CD4-positive, alpha-beta T cell treated with Interferon alpha-2 for 1 hour (primary cell): ENCODE measurements around the gene RLF.

Source experiments
- DNase-seq, 2 donors: peaks; one replicate each; pipeline ENCODE4 v3.0.0-alpha.2; 2020 to 2022

The RLF gene, protein sequence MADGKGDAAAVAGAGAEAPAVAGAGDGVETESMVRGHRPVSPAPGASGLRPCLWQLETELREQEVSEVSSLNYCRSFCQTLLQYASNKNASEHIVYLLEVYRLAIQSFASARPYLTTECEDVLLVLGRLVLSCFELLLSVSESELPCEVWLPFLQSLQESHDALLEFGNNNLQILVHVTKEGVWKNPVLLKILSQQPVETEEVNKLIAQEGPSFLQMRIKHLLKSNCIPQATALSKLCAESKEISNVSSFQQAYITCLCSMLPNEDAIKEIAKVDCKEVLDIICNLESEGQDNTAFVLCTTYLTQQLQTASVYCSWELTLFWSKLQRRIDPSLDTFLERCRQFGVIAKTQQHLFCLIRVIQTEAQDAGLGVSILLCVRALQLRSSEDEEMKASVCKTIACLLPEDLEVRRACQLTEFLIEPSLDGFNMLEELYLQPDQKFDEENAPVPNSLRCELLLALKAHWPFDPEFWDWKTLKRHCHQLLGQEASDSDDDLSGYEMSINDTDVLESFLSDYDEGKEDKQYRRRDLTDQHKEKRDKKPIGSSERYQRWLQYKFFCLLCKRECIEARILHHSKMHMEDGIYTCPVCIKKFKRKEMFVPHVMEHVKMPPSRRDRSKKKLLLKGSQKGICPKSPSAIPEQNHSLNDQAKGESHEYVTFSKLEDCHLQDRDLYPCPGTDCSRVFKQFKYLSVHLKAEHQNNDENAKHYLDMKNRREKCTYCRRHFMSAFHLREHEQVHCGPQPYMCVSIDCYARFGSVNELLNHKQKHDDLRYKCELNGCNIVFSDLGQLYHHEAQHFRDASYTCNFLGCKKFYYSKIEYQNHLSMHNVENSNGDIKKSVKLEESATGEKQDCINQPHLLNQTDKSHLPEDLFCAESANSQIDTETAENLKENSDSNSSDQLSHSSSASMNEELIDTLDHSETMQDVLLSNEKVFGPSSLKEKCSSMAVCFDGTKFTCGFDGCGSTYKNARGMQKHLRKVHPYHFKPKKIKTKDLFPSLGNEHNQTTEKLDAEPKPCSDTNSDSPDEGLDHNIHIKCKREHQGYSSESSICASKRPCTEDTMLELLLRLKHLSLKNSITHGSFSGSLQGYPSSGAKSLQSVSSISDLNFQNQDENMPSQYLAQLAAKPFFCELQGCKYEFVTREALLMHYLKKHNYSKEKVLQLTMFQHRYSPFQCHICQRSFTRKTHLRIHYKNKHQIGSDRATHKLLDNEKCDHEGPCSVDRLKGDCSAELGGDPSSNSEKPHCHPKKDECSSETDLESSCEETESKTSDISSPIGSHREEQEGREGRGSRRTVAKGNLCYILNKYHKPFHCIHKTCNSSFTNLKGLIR (N-terminal part only)

DNA sequence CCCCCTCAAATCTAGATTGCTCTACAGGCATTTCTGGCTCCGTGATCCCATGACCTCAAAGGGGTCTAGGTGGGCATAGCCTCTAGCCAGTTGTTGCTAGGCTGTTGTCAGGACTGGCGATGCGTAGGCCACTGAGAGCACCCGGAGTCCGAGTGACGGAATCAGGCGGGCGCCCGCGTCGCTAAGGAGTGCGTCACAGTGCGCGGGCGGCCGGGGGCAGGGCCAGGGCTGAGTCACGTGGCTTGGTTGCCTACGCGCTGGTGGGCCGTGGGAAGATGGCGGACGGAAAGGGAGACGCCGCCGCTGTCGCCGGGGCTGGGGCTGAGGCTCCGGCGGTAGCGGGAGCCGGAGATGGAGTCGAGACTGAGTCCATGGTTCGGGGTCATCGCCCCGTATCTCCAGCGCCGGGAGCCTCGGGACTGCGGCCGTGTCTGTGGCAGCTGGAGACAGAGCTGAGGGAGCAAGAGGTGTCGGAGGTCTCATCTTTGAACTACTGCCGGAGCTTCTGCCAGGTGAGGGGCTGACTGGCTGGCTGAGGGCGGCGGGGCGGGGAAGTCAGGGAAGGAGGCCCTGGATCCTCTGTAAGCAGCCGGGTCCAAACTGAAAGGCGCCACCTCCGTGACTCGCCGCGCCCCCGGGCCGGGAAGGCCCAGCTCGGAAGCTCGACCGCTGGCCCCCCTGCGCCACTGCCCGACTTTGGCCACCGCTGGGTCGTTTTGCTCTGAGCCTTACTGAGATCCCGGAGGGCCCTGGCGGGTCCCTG is at the start of gene RLF:
RLF (plus strand) TSS at position 263 of the 763 bp plus-strand sequence; CDS start at position 276, 13 bp downstream.
- peak; percentile 93 to 95 for DNase-seq

DNA sequence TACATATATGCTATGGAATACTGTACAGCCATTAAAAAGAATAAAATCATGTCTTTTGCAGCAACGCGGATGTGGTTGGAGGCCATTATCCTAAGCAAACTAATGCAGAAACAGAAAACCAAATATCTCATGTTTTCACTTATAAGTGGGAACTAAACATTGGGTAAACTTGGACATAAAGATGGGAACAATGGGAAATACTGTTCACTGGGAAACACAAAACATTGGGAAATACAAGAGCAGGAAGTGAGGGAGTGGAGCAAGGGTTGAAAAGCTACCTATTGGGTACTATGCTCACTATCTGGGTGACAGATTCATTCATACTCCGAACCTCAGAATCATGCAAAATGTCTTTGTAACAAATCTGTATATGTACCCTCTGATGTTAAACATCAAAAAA is 46.8 kb upstream of the RLF start:
- no peak for DNase-seq

DNA sequence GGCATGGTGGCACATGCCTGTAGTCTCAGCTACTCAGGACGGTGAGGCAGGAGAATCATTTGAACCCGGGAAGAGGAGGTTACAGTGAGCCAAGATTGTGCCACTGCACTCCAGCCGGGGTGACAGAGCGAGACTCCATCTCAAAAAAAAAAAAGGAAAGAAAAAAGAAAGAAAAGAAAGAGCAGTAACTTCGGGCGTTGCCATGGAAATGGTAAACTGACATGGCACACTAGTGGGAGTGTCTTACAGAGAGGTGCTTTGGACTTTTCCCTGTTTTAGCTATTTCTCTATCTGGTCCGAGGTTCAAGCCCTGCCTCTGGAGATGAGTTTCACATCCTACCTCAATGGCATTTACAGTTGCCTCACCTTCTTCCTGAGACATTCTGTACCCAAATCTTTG is 41.1 kb upstream of the RLF start:
- DNase-seq, result no peak

DNA sequence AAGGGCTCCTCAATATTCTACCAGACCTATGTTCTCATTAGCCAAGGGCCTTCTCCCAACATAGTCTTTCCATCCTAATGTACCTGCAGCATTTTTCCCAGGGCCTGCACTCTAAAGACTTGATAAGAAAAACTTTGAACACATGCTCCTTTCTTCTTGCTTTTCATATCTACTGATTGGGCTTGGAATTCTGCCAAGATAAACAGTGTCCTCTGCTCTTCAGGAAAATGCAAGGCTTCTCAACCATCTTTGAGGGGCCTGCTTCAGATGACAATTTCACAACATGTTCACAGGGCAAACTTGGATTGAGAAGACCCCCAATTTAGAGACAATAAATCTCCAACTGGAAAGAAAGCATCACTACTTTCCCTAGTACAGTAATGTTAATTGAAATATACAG is 38.3 kb upstream of the RLF start:
- DNase-seq, result no peak

DNA sequence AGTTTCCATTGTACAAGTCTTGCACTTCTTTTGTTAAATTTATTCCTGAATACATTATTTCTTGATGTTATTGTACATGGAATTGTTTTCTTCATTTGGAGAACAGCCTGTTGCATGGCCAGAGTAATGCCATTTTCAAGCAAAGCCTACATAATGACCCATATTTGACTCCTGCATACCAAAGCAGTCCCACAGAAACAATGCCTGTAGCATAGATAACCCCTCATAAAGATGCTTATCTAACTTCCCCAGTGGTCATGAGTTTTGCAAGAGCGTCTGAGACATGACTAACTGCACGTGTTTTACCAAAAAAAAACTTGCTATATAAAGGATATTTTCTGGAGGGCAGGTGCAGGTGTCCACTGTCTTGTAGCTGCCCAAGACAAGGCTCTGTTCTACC is 30.3 kb upstream of the RLF start:
- no peak for DNase-seq

DNA sequence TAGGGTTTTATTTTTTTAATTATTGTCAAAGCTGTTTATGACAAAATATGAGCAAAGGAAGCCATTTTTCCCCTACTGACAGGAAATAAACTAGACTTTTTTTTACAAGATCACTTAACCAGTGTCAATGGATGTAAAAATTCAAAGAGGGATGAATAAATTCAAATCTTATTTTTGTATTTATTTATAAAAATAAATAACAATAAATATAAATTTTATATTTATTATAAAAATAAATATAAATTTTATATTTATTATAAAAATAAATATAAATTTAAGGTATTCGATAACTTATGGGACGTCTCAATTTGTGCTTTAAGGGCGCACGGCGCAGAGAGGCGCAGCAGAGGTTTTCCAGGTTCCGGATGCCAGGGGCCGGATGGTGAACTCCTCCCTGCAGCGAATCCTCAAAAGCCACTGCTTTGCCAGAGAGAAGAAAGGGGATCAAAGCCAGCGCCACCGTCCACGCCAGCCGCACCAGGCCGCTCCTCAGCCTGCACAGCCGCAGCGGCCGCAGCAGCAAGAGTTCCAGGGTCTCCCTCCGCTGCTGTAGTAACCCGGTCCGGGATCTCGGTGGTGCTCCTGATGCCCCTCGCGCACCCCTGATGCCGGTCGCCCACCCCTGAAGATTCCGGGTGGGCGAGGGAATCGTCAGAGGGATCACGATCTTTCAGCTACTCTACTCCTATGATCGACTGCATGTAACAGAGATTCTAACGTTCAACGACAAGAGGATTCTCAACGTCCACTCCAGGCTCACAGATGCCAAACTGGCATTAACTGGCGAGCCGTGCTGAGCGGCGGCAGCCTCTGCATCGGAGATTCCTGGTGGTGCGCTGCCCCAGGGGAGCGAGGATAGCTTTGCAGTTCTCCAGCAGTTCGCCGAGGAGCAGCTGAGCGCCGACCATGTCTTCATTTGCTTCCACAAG is 28.5 kb upstream of the RLF start:
- no peak for DNase-seq

DNA sequence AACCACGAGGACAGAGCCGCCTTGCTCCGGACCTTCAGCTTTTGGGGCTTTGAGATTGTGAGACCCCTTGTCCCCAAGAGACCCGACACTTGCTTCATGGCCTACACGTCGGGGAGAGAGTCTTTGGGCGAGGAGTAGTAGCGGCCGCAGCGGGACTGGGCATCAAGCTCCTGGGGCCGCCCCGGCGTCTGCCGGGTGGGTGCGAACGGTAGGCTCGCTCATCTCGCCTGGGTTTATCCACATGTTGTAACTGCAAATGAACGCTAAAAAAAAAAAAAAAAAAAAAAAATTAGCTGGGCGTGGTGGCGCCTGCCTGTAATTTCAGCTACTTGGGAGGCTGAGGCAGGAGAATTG is 27.9 kb upstream of the RLF start:
- no peak for DNase-seq

DNA sequence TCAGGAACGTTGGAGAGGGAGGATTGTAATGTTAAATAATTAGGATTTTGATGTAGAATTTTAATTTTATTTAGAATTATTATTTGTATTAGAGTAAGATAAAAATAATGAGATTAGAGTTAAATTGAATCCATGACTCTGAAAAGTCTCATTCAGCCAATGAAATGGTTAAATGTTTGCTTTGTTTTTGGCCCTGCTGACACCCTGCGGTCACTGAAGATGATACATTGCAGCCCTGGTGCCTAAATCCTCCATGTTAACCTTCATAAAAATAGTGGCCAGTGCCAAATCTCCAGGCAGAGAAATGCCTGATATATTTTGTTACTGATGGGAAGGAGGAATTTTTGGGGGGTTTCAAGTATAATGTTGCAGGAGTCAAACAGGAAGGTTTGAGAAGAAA is 27.3 kb upstream of the RLF start:
- no peak for DNase-seq

DNA sequence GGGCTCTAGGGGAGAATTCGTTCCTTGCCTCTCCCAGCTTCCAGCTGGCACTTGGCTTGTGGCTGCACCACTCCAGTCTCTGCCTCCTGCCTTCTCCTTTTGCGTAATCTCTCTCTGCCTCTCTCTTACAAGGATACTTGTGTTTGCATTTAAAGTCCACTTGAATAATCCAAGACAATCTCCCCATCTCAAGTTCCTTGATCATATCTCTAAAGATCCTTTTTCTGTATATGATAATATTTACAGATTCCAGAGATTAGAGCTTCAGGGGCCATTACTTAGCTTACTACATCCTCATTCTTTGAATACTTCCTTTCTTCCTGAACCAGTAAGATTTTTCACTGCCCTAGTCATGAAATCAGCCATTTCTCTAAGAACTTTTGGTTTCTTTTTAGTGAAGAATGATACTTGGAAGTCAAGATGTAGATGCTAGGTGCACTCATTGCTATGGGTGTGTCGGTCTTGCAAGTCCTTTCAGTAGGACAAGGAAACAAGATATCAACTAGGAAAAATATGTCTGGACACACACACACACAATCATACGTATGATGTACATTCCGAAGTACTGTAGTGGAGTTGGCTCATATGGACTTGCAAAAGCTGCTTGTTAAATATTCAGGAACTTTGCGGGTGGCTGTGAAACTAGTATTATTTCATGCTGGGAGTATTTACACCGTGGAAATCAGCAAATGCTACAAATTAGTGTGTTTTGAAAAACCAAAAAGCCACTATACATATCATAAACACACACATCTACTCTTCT is 20.8 kb upstream of the RLF start:
- DNase-seq, result no peak

DNA sequence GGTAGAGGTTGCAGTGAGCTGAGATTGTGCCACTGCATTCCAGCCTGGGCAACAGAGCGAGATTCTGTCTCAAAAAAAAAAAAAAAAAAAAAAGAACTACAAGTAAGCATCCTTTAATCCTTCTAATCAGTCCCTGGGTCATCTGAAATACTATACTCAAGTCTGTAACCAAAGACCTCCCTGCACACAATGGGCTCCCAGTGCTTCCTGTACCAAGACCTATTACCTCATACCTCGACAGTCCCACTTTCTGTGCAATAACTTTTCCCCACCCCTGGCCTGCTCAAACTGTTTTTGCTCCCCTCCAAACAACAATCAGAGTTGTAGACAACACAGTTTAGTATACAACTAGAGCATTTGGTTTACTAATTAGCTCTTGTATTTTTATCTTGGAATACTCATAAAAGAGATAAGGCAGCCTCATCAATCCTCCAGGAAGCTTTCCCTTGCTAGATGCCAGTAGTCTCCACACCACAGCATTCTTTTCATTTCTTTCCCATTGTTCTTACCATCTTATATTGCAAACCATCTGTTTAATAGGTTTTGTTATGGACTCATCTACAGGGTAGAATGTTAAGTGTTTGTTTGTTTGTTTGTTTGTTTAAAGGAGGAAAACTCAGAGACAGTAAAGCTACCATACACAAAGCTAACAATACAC is 19.2 kb upstream of the RLF start:
- no peak for DNase-seq

DNA sequence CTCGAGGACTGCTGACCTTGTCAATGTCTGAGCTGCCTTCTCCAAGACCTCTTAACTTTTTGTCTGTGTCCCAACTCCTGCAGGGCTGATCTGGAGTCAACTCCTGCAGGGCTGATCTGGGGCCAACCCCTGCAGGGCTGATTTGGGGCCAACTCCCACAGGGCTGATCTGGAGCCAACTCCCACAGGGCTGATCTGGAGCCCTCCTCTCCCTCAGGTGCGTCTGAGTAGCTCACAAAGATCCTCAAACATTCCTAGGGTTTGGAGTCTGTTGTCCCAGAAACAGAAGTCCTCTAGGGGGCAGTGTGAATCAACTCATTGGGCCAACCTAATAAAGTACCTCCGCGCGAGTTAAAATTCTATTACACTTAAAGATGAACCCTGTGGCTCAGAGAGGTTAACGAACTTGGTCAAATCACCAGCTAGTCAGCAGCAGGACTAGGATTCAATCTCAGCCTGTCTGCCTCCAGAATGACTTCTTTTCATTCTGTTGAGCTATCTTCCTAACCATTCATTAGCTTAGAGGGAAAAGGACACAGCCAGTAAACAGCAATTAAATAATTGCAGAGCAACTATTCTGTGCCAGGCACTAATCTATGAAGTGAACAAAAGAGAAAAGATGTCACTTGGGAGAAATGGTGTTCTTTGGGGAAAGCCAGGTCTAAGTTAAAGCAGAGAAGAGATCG is 17.2 kb upstream of the RLF start:
- DNase-seq, result peak; percentile 59 to 79

DNA sequence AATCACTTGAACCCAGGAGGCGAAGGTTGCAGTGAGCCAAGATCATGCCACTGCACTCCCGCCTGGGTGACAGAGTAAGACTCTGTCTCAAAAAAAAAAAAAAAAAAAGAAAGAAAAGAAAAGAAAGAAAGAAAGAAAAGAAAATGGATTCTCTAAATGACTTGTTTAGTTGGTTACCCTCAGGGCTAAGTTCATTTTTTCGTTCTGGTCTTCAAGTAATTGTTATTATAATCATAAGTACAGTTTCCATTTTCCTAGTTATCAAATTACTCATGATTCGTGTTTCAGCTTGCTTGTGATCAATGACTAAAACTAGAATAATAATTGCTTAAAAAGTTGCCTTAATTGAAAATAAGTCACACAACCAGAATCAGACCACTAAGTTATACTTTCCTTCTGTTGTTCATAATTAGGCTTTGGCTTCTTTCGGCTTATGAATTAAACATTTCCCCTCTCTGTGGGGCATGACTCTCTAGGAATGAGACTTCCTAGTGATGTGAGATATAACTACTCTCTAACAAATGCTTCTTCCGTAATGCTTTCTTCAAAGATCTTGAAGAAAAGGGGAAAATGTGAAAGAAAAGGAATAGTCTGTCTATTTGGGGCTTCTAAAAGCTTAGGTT is 9.6 kb upstream of the RLF start:
- no peak for DNase-seq

DNA sequence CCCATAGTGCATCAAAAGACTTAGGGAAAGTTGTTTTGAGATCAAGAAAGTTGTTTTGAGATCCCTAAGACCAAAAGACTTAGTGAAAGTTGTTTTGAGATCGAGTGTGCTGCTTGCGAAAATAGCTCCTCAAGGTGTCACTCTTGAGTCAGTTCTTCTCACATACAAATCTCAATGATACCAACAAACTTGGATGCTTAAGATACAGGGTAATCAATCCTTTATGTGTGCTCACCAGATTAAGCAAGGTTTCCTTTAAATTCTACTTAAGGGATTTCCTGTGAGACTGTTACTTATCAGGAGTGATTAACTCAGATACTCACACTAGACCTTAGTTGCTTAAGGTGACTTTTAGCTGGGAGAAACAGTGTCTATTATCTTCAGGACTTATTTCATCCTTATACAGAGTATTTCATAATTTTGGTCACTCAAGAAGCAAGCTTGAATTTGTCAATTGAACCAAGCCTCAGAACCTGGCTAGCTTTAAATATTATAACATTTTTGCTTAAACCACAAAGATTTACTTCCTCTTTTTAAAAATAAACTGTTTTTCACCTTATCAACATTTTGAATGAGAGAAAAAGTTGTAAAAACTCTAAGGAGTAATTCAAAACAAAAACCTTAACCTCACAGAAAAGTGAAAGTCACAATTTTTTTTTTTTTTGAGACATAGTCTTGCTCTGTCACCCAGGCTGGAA is 8.0 kb upstream of the RLF start:
- DNase-seq, result peak; percentile 45 to 70

DNA sequence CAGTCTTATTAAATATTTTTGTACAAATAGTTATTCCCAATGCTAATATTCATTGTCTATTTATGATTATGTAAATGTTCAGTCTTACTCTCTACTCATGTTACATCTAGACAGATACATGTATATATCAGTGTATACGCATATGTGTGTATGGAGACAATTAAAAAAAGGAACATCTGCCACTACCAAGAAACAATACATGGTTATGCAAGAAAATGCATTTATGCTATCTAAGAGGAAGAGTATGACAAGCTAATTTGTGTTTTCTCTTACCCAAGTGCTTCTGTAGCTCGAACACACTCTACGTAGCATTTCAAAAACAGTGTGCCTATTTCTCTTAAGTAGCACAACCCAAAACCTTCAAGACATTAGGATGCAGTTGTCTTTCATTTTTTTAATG is 6.1 kb upstream of the RLF start:
- DNase-seq, result no peak

DNA sequence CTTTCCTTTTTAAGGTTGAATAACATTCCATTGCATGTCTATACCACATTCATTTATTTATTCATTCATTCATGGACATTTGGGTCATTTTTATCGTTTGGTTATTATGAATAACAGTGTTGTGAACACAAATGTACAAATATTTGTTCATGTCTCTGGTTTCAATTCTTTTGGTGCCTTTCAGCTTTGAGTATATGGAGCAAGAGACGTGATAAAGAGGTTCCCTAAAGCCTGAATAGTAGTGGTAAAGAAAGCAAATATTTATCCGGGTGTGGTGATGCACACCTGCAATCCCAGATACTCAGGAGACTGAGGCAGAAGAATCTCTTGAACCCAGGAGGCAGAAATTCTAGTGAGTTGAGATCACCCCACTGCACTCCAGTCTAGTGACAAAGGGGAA is 5.3 kb upstream of the RLF start:
- no peak for DNase-seq

DNA sequence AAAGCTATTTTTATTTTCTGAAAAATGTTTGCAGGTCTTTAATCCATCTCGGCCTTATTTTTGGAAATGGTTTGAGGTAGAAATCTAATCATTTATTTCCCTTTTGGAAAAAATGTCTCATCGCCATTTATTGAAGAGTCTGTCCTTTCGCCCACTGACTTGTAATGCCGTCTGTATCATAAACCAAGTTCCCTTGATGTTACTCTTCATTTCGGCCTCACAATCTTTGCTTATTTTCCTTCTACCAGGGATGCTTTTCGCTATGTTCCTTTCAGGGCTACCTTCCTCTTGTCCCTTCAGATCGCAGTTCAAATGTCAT is 422 bp upstream of the RLF start:
- no peak for DNase-seq

DNA sequence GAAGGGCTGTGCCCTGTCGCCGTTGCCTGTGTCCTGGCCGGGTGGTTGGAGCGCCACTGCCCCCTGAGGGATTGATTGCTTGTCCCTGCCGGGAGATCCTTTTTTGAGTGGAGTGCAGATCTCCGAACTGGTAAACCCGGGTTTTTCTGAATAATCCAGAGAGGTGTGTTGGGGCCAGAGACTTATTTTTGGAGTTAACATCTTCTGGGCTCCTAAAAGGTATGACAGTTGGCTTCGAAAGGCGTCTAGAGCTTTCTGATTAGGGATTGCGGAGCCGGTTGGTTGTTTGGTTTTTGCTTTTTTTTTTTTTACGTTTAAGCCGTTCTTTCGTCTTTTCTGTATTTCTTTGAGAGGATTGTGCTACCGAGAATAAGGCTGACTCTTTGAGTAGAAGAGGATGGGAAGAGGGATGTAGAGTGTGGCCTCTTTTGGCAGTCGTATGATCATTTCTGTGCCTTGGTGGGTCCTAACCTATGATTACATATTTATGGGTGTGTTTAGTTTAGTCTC is 756 bp downstream of the RLF start:
- no peak for DNase-seq
